Measurements from ENCODE around the gene MBOAT1.

- TF ChIP-seq POLR2AphosphoS5 (IDR thresholded peaks at IDR 0.05): no peak
- TF ChIP-seq CTCF (IDR thresholded peaks at IDR 0.05): no peak
These were observed 9.5 kb downstream of the MBOAT1 start for GRCh38 chr6:20202699-20203302.

All from stomach (tissue), 4 donors.